Head of caudate nucleus (tissue), 42 donors: ENCODE data around the gene DENND5A.
A peak's percentile ranks its signal among the peaks of the same experiment; 100 is the strongest.
"Not testable (repeated sequence)": the region's sequence is repeated elsewhere in the genome, so short reads cannot be mapped to it uniquely, and the experiment has no call there.

Experiments
- DNase-seq, 42 donors: peaks; one replicate each; pipeline versions ENCODE4 v3.0.0 to v3.0.0-alpha.2; 2020 to 2021; ENCODE audit warnings: mixed read lengths in 7 of 42
- intact Hi-C: fragments of 100-400 bp; cut with DNase I; formaldehyde crosslinking; loops from one replicate; pipeline ENCODE4 v1.15.0; 2022

DENND5A gene

GRCh38 chr11:9190326-9191016, 74.7 kb downstream of the DENND5A start:
- DNase-seq, intact Hi-C loops: not testable (repeated sequence)

- intact Hi-C loops, DNase-seq: not testable (repeated sequence)
Observed at GRCh38 chr11:9188860-9189259, 76.3 kb downstream of the DENND5A start.

- peak in 17 of 42 donors; percentile 12 to 69 (median 41) for DNase-seq
- intact Hi-C loops: no loop called here
Observed at GRCh38 chr11:9187616-9188015, 77.5 kb downstream of the DENND5A start.

GRCh38 chr11:9184516-9184915, 80.6 kb downstream of the DENND5A start:
- DNase-seq: no peak
- intact Hi-C loops: no loop called here

GRCh38 chr11:9182180-9182871, 82.8 kb downstream of the DENND5A start:
- intact Hi-C loops: no loop called here

GRCh38 chr11:9180784-9181183, 84.4 kb downstream of the DENND5A start:
- no peak for DNase-seq
- intact Hi-C loops: no loop called here

More at GRCh38 chr11:9182180-9182871, 82.8 kb downstream of the DENND5A start:
- DNase-seq: no peak

- intact Hi-C loops: no loop called here
Observed at GRCh38 chr11:9179141-9179540, 86.0 kb downstream of the DENND5A start.

GRCh38 chr11:9178716-9179115, 86.4 kb downstream of the DENND5A start:
- DNase-seq: no peak
- intact Hi-C loops: no loop called here

More at GRCh38 chr11:9179141-9179540, 86.0 kb downstream of the DENND5A start:
- no peak for DNase-seq

- DNase-seq: no peak
- intact Hi-C loops: no loop called here
Observed at GRCh38 chr11:9177438-9178091, 87.6 kb downstream of the DENND5A start.

- no peak for DNase-seq
- intact Hi-C loops: no loop called here
Observed at GRCh38 chr11:9176550-9176949, 88.6 kb downstream of the DENND5A start.

GRCh38 chr11:9176136-9176535, 89.0 kb downstream of the DENND5A start:
- intact Hi-C loops: no loop called here
- DNase-seq: no peak

- intact Hi-C loops: no loop called here
- DNase-seq: no peak
Observed at GRCh38 chr11:9172389-9172788, 92.8 kb downstream of the DENND5A start.

- intact Hi-C loops: no loop called here
- DNase-seq: no peak
Observed at GRCh38 chr11:9170450-9170849, 94.7 kb downstream of the DENND5A start.

- DNase-seq: no peak
- intact Hi-C loops: no loop called here
Observed at GRCh38 chr11:9169595-9170295, 95.4 kb downstream of the DENND5A start.

- intact Hi-C loops, DNase-seq: not testable (repeated sequence)
Observed at GRCh38 chr11:9161991-9162390, 103.2 kb downstream of the DENND5A start.

- no peak for DNase-seq
- intact Hi-C loops: no loop called here
Observed at GRCh38 chr11:9160166-9160565, 105.0 kb downstream of the DENND5A start.

- intact Hi-C loops: no loop called here
- no peak for DNase-seq
Observed at GRCh38 chr11:9158898-9159391, 106.2 kb downstream of the DENND5A start.

- intact Hi-C loops: no loop called here
- no peak for DNase-seq
Observed at GRCh38 chr11:9155930-9156329, 109.2 kb downstream of the DENND5A start.

GRCh38 chr11:9153651-9154050, 111.5 kb downstream of the DENND5A start:
- intact Hi-C loops: no loop called here
- DNase-seq: no peak
